ENCODE data around the gene PEDS1. TPM values are rescaled to one million over a fixed set of nuclear protein-coding genes. Genes with fewer than 3 reads are reported as not detected.
"Not testable (repeated sequence)": the region's sequence is repeated elsewhere in the genome, so short reads cannot be mapped to it uniquely, and the experiment has no call there.

The PEDS1 gene
- total RNA-seq, 1 donor from 2014 or later, result 44.1 TPM

- Histone ChIP-seq H3K4me1 (ENCODE audit: insufficient read depth, low read length) (peaks cover 22% of the 10 kb centered on the region), H2AFZ (ENCODE audit: low read depth, low read length) (no peak overlapping the region), H3K27ac (ENCODE audit: low read depth, low read length) (peak overlapping the region; percentile 86), H3K27me3 (ENCODE audit: insufficient read depth, low read length) (no peaks in the 10 kb centered on the region), H3K4me2 (ENCODE audit: low read length) (peak overlapping the region; percentile 57), H3K9me3 (ENCODE audit: insufficient read depth, low read depth, low read length) (no peaks in the 10 kb centered on the region), H3K4me3 (ENCODE audit: insufficient read depth, low read depth, low read length) (no peak overlapping the region), H3K9ac (ENCODE audit: low read length) (peak overlapping the region; percentile 57), H3K79me2 (ENCODE audit: insufficient read depth, low read length) (peaks cover 86% of the 10 kb centered on the region), H4K20me1 (ENCODE audit: insufficient read depth, low read length) (peaks cover 65% of the 10 kb centered on the region), H3K36me3 (ENCODE audit: insufficient read depth, low read length) (peaks cover 21% of the 10 kb centered on the region)
- Mint-ChIP-seq H3K27me3 (ENCODE audit: low read depth, unreplicated experiment) (no peaks in the 10 kb centered on the region), H3K4me1 (ENCODE audit: low read depth, unreplicated experiment) (peaks cover 15% of the 10 kb centered on the region), H3K4me3 (ENCODE audit: unreplicated experiment) (no peak overlapping the region), H3K9me3 (ENCODE audit: unreplicated experiment) (no peaks in the 10 kb centered on the region), H3K27ac (ENCODE audit: unreplicated experiment) (peak overlapping the region; percentile 47), H3K36me3 (ENCODE audit: low read depth, unreplicated experiment) (peaks cover 26% of the 10 kb centered on the region)
- TF ChIP-seq, protein P1, sequence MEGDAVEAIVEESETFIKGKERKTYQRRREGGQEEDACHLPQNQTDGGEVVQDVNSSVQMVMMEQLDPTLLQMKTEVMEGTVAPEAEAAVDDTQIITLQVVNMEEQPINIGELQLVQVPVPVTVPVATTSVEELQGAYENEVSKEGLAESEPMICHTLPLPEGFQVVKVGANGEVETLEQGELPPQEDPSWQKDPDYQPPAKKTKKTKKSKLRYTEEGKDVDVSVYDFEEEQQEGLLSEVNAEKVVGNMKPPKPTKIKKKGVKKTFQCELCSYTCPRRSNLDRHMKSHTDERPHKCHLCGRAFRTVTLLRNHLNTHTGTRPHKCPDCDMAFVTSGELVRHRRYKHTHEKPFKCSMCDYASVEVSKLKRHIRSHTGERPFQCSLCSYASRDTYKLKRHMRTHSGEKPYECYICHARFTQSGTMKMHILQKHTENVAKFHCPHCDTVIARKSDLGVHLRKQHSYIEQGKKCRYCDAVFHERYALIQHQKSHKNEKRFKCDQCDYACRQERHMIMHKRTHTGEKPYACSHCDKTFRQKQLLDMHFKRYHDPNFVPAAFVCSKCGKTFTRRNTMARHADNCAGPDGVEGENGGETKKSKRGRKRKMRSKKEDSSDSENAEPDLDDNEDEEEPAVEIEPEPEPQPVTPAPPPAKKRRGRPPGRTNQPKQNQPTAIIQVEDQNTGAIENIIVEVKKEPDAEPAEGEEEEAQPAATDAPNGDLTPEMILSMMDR (IDR thresholded peaks at IDR 0.05; ENCODE audit: insufficient read depth, low read depth, low read length), result no peak
- TF ChIP-seq EZH2 (IDR thresholded peaks at IDR 0.05; ENCODE audit: insufficient read depth, low read length), result no peak
- DNase-seq (ENCODE audit: low read depth) (peak; percentile 35), FAIRE-seq (peak; percentile 9)
Observed at GRCh38 chr20:50136822-50137599, 16.5 kb downstream of the PEDS1 start.

DNA sequence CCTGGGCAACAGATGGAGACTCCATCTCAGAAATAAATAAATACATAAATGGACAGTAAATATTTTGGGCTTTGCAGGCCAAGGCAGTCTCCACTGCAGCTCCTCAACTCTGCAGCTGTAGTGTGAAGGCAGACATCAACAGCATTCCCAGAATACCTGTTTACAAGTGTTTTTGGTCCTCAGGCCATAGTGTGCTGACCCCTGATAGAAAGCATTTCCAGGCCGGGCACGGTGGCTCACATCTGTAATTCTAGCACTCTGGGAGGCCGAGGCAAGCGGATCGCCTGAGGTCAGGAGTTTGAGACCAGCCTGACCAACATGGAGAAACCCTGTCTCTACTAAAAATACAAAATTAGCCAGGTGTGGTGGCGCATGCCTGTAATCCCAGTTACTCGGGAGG is 18.4 kb downstream of the PEDS1 start:
- Histone ChIP-seq H3K79me2 (ENCODE audit: insufficient read depth, low read length) (peaks cover 69% of the 10 kb centered on the region), H4K20me1 (ENCODE audit: insufficient read depth, low read length) (peaks cover 63% of the 10 kb centered on the region), H3K4me1 (ENCODE audit: insufficient read depth, low read length) (peaks cover 31% of the 10 kb centered on the region), H3K36me3 (ENCODE audit: insufficient read depth, low read length) (peaks cover 15% of the 10 kb centered on the region)
- not testable (repeated sequence) for H3K27ac Mint-ChIP-seq (ENCODE audit: unreplicated experiment); H2AFZ ChIP-seq (ENCODE audit: low read depth, low read length); H3K27me3 Mint-ChIP-seq (ENCODE audit: low read depth, unreplicated experiment); H3K9me3 ChIP-seq (ENCODE audit: insufficient read depth, low read depth, low read length); H3K4me3 ChIP-seq (ENCODE audit: insufficient read depth, low read depth, low read length); H3K27me3 ChIP-seq (ENCODE audit: insufficient read depth, low read length); H3K9ac ChIP-seq (ENCODE audit: low read length); H3K9me3 Mint-ChIP-seq (ENCODE audit: unreplicated experiment); FAIRE-seq; H3K4me3 Mint-ChIP-seq (ENCODE audit: unreplicated experiment); H3K27ac ChIP-seq (ENCODE audit: low read depth, low read length); DNase-seq (ENCODE audit: low read depth); H3K4me2 ChIP-seq (ENCODE audit: low read length)
- H3K4me1 Mint-ChIP-seq (ENCODE audit: low read depth, unreplicated experiment), result peaks cover 18% of the 10 kb centered on the region
- H3K36me3 Mint-ChIP-seq (ENCODE audit: low read depth, unreplicated experiment), result peaks cover 30% of the 10 kb centered on the region

DNA sequence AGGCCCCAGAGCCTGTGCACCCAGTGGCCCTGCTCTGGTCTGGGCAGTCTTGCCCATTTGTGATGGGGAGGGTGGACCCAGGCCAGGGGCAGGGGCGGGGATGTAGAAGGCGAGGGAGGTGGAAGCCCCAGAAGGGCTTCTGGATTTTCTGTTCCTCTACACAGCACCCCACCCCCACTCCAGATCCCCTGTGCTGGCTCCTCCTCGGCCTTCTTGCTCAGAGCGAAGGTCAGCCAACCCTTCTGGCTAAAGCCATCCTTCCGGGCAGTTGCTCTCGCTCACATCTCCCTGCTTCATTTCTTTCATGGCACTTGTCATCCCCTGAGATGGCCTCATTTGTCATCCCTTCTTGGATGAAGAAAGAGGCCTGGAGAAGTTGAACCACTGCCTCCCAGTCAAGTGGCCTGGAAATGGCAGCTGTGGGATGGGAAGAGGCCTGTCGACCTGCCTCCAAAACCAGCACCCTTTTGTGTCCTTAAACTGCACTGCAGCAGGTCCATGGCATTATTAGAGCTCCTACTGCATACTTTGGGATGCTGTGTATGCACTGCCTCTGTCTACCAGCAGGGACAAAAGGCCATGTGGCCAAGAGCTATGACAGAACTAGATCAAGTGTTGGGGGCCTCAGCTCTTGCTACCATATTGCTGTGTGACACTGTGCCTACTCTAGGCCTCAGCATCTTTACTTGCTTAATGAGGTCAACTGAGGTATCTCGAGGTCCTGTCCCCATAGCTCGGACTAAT is 19.9 kb downstream of the PEDS1 start:
- H3K27ac ChIP-seq (ENCODE audit: low read depth, low read length), result no peak overlapping the region

More for the DNA sequence above, 19.9 kb downstream of the PEDS1 start:
- Mint-ChIP-seq H3K27ac (ENCODE audit: unreplicated experiment) (no peak overlapping the region), H3K9me3 (ENCODE audit: unreplicated experiment) (no peaks in the 10 kb centered on the region), H3K4me3 (ENCODE audit: unreplicated experiment) (no peak overlapping the region), H3K36me3 (ENCODE audit: low read depth, unreplicated experiment) (peaks cover 32% of the 10 kb centered on the region), H3K27me3 (ENCODE audit: low read depth, unreplicated experiment) (no peaks in the 10 kb centered on the region), H3K4me1 (ENCODE audit: low read depth, unreplicated experiment) (peaks cover 20% of the 10 kb centered on the region)
- H3K4me1 ChIP-seq (ENCODE audit: insufficient read depth, low read length), result peaks cover 29% of the 10 kb centered on the region
- H3K9me3 ChIP-seq (ENCODE audit: insufficient read depth, low read depth, low read length), result no peaks in the 10 kb centered on the region
- H4K20me1 ChIP-seq (ENCODE audit: insufficient read depth, low read length), result peaks cover 63% of the 10 kb centered on the region
- peaks cover 67% of the 10 kb centered on the region for H3K79me2 ChIP-seq (ENCODE audit: insufficient read depth, low read length)
- no peak for DNase-seq (ENCODE audit: low read depth)
- H3K9ac ChIP-seq (ENCODE audit: low read length), result no peak overlapping the region
- H3K27me3 ChIP-seq (ENCODE audit: insufficient read depth, low read length), result no peaks in the 10 kb centered on the region
- no peak overlapping the region for H2AFZ ChIP-seq (ENCODE audit: low read depth, low read length)
- no peak for FAIRE-seq
- no peak overlapping the region for H3K4me2 ChIP-seq (ENCODE audit: low read length)
- no peak for TF ChIP-seq EZH2 (IDR thresholded peaks at IDR 0.05; ENCODE audit: insufficient read depth, low read length)
- TF ChIP-seq, protein P1 (IDR thresholded peaks at IDR 0.05; ENCODE audit: insufficient read depth, low read depth, low read length), result no peak
- no peak overlapping the region for H3K4me3 ChIP-seq (ENCODE audit: insufficient read depth, low read depth, low read length)
- peaks cover 20% of the 10 kb centered on the region for H3K36me3 ChIP-seq (ENCODE audit: insufficient read depth, low read length)
